ENCODE measurements around the gene XXYLT1.
"Not testable (repeated sequence)": the region's sequence is repeated elsewhere in the genome, so short reads cannot be mapped to it uniquely, and the experiment has no call there.

XXYLT1 gene

GRCh38 chr3:195107031-195107430 is 163.9 kb downstream of the XXYLT1 start:
- DNase-seq, result not testable (repeated sequence)

DNA sequence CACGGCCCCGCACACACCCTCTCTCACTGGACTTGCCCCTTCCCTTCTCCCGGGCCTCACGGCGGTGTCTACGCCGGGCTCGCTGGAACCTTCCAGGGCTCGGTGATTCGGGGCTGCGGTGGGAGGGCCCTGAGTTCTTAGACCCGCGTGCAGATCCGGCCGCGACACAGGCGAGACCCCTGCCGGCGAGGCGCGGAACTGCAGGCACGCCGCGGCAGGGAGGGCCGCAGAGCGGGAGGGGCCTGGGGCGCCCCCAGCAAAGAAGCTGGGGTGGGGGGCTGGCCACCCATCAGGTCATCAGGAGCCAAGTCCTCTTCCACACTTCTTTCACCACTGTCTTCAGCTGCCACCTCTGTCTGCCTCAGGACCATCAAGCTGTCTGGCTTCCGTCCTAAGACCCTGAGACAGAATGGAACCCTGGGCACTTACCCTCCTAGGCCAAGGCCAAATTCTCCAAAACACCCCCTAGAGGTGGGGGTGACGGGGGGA is 164.5 kb downstream of the XXYLT1 start:
- peak; percentile 65 for DNase-seq

GRCh38 chr3:195105841-195106417 is 165.0 kb downstream of the XXYLT1 start:
- no peak for DNase-seq

DNA sequence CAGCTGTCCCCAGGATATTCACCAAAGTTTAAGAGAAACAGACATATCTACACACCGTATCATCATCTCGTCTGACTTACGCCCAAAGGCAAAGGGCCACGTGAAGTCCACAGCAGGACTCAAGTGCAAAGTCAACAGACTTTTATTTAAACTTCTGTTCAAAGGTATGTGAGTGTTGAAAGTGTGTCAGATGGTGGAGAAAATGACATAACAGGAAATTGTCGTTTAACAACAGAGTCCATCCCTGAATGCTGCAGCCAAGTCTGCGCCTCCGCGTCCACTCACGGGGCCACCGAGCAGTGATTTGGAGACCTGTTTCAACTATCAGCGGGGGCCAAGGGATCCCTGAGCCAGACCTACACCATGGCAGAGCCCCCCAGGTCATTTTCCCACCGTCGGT is 165.6 kb downstream of the XXYLT1 start:
- DNase-seq, result no peak

GRCh38 chr3:195104340-195104739 is 166.6 kb downstream of the XXYLT1 start:
- no peak for DNase-seq

- no peak for DNase-seq
Measured at GRCh38 chr3:195103623-195104022, 167.3 kb downstream of the XXYLT1 start.

DNA sequence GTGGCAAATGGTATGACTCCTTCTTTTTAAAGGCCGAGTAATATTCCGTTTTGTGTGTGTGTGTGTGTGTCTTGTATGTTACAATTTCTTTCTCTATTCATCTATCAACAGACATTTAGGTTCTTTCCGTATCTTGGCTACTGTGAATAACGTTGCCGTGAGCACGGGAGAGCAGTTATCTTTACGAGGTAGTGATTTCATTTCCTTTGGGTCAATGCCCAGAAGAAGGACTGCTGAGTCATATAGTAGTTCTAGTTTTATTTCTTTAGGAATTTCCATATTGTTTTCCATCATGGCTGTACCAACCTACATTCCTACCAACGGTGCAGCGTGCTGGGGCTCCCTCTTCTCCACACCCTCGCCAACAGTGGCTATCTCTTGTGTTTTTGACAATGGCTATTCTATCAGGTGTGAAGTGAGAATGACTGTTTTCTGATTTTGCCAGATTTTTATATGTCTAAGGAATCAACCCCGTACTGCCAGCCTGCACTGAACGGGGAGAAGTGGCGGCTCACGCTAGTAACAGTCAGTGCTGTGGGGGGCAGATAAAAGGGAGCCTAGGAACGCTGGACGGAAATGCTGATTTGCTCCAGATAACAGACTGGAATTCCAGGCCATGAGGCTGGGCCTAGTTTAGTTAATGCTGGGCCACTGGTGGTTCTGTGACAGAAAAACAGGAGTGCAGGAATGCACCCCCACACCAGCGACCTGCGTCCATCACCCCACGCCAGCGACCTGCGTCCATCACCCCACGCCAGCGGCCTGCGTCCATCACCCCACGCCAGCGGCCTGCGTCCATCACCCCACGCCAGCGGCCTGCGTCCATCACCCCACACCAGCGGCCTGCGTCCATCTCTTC is 168.1 kb downstream of the XXYLT1 start:
- peak; percentile 97 for DNase-seq

GRCh38 chr3:195101927-195102608 is 168.9 kb downstream of the XXYLT1 start:
- no peak for DNase-seq

GRCh38 chr3:195101001-195101583 is 169.9 kb downstream of the XXYLT1 start:
- peak; percentile 76 for DNase-seq

DNA sequence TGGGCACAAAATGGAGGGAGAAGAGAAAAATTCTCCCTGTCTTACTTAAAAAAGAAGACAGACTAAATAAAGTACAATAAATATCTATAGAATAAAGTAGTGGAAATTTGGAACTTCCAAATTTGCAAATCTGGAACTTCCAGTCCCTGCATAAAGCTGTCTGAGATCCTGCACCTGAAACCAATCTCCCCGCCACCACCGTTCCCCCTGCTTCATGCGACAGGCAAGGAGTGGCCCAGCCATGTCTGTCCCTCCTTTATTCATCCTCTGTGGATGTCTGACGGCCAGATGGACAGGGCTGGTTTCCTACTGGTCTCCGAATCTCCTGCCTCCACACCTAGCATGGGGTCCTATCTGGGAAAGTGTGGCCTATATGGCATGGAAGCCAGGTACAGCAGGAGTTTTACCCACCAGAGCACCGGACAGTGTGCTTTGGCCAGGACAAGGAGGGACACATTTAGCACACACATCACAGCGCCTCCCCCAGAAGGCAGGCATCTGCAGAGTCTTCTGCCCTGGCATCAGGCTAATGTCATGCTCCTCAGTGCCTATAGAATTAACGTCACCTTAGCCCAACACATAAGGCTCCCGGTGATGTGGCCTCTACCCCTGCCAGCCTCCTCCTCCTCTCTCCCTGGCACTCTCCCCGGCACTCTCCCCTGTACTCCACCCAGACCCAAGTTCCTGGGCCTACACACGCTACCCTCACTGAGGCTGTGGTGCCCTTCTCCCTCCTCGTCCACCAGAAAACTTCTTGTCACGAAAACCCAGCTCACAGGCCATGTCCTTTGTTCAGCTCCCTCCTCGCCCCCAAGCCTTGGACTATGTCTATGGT is 170.8 kb downstream of the XXYLT1 start:
- DNase-seq, result no peak

DNA sequence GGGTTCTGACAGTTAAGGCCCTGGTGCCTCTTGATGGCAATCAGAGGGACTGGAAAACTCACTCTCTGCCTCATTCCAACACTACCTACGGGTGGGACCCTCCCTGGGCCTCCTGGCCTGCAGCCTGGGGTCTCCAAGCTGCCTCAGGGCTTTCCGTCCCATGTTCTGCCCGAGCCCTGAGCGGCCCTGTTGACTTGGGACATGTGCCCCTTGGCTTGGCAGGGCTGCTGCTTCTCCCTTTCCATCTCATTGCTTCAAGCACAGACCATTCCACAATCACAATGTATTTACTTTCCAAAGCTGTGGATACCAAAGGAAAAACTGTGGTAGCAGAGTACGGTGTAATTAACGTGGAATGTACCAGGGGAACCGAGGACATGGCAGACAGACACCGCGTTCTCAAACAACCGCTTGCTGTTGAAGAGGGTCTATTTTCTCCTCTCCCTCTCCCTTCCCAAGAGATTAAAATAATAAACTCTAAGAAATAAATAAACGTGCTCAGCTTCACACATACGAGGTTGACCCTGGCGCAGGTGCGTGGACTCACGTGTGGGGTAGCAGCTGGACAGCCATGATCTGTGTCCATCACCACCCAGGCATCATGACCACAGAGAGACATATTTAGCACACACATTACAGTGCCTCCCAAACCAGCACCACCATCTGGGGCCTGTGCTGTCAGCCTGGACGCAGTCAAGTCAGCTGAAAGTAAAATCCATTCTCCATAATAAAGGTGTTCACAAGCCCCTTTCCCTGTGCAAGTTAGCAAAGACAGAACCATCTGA is 172.0 kb downstream of the XXYLT1 start:
- DNase-seq, result no peak

DNA sequence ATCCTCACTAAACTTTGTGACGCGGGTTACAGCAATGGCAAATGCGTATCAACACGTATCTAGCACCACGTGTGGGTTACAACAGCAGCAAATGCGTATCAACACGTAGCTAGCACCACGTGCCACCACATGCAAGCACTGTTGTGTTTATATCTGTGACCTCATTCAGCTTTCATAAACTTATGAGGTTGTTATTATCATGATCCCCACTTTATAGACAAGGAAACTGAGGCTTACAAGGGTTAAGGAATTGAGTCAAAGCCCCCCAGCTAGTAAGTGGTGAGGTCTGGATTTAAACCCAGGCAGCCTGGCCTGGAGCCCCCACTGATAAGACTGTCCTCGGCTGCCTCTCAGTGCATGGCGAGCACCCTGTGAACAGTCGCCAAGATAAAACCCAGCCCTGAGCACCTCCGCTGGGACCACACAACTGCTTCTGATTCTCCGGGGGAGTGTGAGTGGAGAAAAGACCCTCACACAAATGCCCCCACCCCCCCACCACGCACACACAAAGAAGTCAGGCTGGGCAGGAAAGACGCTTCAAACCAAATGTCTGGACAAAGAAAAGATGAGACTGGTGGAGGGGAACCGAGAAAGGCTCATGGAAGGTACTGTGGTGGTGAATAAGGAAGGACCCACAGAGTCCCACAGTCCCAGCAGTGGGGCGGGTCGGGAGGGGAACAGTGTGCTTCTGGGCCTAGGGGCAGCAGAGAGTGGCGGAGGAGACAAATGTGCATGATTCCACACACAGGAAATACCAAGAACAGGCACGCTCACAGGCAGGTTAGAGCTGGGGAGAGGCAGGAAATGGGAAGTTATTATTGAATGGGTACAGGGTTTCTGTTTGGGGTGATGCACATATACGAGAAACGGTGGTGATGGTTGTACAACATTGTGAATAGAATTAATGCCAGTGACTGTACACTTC is 173.4 kb downstream of the XXYLT1 start:
- no peak for DNase-seq

GRCh38 chr3:195096484-195097330 is 174.3 kb downstream of the XXYLT1 start:
- no peak for DNase-seq

GRCh38 chr3:195096053-195096452 is 174.9 kb downstream of the XXYLT1 start:
- no peak for DNase-seq

- no peak for DNase-seq
Measured at GRCh38 chr3:195095704-195096036, 175.3 kb downstream of the XXYLT1 start.

DNA sequence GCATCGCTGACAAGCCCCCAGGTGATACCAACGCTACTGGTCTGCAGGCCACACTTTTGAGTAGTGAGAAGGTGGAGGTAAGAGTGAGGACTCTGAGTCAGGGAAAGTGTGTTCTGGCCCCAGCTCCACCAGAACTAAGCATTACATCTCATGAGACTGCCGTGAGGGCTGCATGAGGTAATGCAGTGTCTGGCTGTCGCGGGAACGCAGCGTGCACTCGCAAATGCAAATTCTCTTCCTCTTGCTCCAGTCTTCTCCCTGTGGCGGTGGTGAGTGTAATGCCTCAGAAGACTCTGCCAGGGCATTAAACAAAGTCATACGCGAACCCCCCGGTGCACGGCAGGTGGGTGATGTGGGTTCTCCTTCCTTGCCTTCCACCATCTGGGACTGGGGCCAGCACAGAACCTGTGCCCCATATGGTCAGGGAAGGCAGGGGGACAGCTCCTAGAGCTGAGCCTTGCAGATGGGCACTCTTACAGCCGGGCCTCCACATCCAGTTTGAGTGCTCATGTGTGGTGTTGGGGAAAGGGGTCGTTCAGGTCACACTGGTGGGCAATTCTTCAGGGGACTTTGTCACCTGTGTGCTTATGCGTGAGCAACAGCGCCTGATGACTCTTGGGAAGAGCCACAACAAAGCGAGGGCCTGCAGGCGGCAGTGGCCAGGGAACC is 175.8 kb downstream of the XXYLT1 start:
- no peak for DNase-seq

- no peak for DNase-seq
Measured at GRCh38 chr3:195094191-195094921, 176.6 kb downstream of the XXYLT1 start.

GRCh38 chr3:195093731-195094130 is 177.2 kb downstream of the XXYLT1 start:
- DNase-seq, result no peak

Measured in fibroblast of skin of right quadriceps (primary cell).